ENCODE data around the gene FSTL1.

The FSTL1 gene

GRCh38 chr3:120368172-120368571 is 82.6 kb downstream of the FSTL1 start:
- no peak for DNase-seq (ENCODE audit: insufficient read length, low spot score)
- no peak for FAIRE-seq

DNA sequence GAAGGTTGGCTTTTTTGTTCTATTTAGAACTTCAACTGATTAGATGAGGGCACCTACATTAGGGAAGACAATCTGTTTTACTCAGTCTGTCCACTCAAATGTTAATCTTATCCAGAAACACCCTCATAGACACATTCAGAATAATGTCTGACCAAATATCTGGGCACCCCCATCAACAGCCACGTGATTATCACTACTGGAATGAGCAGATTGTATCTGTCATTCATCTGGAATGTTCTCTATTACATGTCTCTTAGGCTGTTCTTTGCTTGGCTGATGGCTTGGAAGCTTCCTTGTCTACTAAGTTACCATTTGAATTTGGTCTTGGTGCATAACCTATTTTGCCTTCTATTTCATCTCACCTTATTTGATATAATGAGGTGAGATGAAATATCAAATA is 86.0 kb downstream of the FSTL1 start:
- FAIRE-seq (peak; percentile 36), DNase-seq (ENCODE audit: insufficient read length, low spot score) (no peak)

DNA sequence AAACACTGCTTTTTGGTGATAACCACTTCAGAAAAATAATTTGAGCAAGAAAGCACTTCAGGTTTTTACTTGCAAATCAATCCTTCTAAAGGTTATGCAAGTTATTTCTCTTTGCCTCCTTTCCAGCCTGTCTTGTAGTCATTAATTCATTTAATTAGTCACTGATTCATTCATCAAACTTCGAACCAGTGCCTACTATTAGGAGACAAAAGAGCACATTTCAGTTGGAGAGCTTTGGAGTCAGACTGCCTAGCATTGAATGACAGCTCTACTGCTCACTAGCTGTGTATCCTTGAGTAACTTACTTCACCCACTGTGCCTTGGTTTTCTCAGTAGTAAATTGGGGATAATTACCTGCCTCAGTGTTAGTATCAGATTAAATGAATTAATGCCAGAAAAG is 86.7 kb downstream of the FSTL1 start:
- DNase-seq (ENCODE audit: insufficient read length, low spot score) (no peak), FAIRE-seq (no peak)

GRCh38 chr3:120357807-120358206 is 93.0 kb downstream of the FSTL1 start:
- no peak for FAIRE-seq
- DNase-seq (ENCODE audit: insufficient read length, low spot score) = no peak

DNA sequence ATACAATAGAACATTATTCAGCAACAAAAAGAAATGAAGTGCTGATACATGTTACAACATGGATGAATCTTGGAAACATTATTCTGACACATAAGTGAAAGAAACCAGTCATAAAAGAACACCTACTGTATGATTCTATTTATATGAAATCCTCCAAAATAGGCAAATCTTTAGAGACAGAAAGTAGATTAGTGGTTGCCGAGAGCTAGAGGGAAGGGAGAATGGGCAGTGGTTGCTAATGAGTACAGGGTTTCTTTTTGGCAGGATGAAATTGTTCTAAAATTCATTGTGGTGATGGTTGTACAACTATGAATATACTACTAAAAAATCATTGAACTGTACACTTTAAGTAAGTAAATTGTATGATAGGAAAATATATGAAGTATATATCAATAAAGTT is 95.3 kb downstream of the FSTL1 start:
- DNase-seq (ENCODE audit: insufficient read length, low spot score) (no peak), FAIRE-seq (no peak)

DNA sequence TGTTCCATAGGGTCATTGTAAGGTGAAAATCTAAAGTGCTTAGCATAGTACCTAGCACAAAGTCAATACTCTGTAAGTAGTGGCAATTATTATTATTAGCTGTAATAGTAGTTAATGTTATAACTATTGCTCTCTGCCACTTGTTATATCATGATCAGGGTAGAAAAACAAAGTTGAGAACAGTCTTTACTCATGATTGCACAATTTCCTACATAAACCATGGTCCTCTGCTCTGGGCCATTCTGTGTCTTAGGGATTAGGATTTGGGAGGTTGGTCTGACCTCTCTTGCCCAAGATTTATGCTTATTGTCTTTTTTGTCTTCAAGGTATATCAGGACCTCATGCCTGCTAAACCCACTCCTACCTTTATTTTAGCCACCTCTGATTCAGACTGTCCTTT is 97.3 kb downstream of the FSTL1 start:
- no peak for DNase-seq (ENCODE audit: insufficient read length, low spot score)
- FAIRE-seq = no peak

DNA sequence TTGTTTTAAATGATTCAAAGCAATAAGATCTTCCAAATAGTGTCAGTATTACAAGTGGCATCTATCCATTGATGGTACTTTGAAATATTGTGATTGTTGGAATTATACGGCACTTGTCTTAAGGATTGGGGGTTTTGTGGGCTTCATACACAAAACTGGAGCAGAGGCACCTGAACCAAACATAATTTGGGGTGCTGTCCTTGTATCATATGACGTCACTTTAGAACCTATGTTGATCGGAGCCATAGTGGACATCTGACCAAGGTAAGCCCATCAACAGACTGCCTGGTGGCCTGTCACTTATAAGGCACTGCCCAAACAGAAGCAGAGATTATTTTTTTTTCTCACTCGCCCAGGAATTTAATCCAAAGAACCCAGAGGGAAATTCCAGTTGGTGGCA is 98.8 kb downstream of the FSTL1 start:
- no peak for FAIRE-seq
- DNase-seq (ENCODE audit: insufficient read length, low spot score) = no peak

- DNase-seq (ENCODE audit: insufficient read length, low spot score) = peak; percentile 53
Observed at GRCh38 chr3:120350401-120350941, 100.3 kb downstream of the FSTL1 start.

DNA sequence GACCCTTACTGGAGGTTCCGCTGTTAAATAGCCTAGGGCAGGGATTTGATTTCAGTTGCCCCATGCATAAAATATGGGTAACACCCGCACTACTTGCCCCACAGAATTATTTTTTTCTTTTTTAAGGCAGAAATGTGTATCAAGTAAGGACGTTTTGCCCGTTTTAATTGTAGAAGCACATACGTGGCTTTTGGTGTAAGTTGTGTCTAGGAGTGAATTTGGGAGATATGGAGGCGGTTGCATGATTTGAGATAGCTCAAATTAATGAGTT is 101.0 kb downstream of the FSTL1 start:
- DNase-seq (ENCODE audit: insufficient read length, low spot score) (no peak), FAIRE-seq (no peak)

More at GRCh38 chr3:120350401-120350941, 100.3 kb downstream of the FSTL1 start:
- no peak for FAIRE-seq

GRCh38 chr3:120348991-120349854 is 101.6 kb downstream of the FSTL1 start, which contains the start of gene LRRC58:
Gene LRRC58 (minus strand): TSS chr3:120349354. CDS start chr3:120349243, 111 bp downstream.
- DNase-seq (ENCODE audit: insufficient read length, low spot score) = peak; percentile 88
- FAIRE-seq = peak; percentile 87

DNA sequence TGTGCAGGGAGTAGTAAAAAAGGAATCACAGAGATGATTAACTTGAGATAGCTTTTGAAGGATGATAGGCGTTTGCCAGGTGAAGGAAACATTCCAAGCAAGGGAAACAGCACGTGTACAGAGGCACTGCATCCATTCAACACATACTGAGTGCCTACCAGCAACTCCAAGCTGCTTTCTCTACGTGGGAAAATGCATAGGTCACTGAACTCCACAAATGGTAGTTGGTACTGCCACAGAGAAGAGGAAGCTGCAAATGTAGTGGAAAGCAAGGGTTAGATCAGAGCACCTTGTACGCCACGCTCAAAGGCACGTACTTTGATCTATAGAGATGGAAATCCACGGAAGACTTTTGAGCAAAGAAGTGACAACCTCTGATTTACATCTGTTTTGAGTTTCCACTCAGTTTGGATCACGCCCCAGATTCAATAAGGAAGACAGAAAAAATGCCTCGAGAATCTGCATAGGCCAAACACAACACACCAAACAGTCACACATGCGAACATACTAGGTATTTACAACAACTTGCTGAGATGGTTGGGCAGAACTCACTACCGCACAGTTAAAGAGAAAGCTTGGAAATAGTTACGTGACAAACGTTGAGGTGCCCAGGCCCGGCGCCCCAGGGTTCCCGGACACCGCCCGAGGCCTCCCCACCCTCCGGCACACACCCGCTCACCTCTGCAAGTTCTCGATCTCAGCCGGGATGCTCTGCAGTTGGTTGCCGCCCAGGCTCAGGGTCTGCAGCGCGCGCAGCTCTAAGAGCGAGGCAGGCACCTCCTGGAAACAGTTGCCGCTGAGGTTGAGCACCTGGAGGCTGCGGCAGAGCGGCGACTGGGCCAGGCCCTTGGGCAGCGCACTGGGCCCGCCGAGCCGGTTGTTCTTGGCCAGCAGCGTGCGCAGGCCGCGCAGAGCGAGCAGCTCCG is 102.5 kb downstream of the FSTL1 start:
- FAIRE-seq = no peak
- DNase-seq (ENCODE audit: insufficient read length, low spot score) = peak; percentile 27

DNA sequence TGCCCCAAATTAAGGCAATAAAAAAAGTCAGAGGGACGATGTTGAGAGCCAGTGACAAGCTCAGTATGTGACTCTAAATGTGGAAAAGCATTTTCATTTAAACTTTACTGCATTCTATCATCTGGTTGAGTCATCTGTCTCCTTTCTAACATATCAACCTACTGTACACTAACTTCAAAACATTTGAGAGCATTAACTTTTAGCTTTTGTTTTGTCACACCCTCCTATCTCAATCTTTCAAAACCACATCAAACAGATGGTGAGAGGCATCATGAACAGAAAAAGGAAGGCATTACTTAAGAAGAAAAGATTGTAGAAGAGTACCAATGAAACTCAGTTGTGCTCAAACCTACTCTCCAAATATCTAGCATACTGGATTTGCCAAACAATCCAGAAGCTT is 106.4 kb downstream of the FSTL1 start:
- no peak for DNase-seq (ENCODE audit: insufficient read length, low spot score)

More for the DNA sequence above, 106.4 kb downstream of the FSTL1 start:
- no peak for FAIRE-seq
